CD4-positive, alpha-beta T cell treated with Interferon gamma for 1 hour (primary cell): ENCODE results near the gene CLCN7.

Experiments
- DNase-seq: peaks from one replicate; pipeline ENCODE4 v3.0.0-alpha.2; 2020

CLCN7 gene

DNA sequence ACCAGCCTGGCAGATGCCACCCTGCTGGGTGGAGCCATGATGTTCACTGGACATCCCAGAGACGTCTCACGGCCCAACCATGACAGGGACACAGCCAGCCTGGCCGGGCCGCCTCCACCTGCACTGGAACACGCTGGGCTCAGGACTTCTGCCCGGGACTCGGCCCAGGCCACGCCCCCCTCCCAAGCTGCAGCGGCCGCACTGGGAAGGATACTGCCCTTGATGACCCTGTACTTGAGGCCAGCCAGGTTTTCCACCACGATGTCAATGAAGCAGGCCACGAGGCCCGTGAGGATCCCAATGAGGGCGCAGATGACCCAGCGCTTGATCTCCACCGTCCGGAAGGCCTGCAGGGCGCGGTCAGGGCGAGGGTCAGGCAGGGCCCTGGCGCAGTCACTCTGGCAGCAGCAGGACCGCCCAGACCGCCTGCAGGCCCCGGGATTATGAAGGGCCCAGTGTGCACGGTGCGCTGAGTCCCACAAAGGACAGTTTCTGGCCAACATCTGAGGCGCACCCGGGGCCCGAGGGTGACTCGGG, 14.2 kb downstream of the CLCN7 start:
- DNase-seq, result no peak

GRCh38 chr16:1459967-1460366, 14.9 kb downstream of the CLCN7 start:
- no peak for DNase-seq

DNA sequence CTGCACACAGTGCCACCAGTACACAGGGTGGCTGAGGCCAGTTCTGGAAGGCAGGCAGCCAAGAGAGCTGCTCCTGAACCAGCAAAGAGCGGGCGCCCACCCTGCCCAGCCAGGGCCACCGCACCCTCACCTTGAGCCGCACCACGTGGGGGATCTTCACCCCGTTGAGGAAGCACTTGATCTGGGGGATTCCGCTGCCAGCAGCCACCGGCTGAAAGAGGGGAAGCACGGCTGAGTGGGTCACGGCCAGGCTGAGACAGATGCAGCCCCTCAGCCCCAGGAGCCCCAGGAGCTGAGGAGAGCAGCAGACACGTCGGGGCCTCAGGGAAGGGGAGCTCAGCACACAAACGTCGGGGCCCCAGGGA, 15.9 kb downstream of the CLCN7 start:
- peak; percentile 78 for DNase-seq

DNA sequence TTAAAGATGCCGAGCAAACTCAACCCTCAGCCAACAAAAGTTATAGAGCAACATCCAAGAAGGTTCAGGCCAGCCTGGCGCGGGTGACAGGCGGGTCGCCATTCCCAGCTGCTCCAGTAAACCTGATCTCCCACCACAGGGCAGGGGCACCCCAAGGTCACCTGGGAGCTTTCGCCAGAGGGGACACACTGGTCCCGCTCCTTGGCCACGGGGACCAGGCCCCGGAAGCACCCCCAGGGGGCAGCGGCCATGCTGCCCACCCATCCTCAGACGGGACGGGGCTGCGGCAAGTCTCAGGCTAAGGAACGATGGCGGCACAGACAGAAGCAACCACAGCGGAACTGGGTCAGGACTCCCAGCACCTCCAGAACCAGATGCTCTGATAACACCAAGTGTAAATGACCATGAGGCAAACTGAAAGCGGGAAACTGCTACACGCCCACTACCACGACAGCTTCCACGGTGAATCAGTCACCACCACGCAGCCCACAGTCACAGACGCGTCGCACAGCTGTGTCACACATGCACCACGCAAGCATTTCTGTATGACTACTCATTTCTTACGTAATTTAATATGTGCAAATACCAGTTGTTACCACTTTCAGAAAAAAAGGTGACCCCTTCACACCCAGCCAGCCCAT, 16.4 kb downstream of the CLCN7 start:
- peak; percentile 44 for DNase-seq

GRCh38 chr16:1457489-1458245, 17.2 kb downstream of the CLCN7 start:
- no peak for DNase-seq

DNA sequence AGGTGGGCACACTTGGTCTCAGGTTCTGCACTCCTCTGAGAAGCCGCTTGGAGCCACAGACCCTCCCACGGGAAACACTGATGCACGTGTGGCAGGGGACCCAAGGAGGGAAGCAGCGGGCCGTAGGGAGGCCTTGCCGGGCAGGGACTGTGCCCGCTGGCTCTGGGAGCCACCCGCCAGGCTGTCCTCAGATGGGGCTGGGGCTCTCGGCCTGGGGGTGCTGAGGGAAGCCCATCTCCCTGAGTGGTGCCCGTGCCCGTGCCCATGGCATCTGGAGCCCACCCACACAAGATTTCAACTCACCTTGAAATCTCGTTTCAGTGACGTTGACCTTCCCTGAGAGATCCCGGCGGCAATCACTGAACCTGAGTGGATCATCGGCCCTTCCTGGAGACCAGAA, 17.9 kb downstream of the CLCN7 start:
- DNase-seq, result no peak

- DNase-seq, result no peak
Measured at GRCh38 chr16:1455190-1456171, 19.3 kb downstream of the CLCN7 start.

- no peak for DNase-seq
Measured at GRCh38 chr16:1454561-1454960, 20.3 kb downstream of the CLCN7 start.

GRCh38 chr16:1453316-1453715, 21.5 kb downstream of the CLCN7 start:
- DNase-seq, result no peak

DNA sequence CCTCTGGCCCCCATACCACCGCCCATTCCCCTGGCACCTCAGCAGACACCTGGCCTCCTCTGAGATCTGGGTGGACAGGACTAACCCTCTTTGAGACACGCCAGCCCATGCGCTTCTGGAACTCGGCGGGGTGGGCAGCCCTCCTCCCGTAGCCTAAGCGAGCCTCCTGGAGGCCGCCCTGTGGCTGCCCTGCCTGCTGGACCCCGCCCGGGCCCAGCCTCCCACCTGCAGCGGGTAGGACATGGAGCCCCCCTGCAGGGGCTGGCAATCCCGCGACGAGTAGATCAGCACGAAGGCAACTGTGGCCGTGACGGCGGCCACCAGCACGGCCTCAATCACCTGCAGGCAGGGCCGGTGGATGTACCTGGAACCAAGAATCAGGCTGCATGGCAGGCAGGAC, 22.3 kb downstream of the CLCN7 start:
- no peak for DNase-seq

DNA sequence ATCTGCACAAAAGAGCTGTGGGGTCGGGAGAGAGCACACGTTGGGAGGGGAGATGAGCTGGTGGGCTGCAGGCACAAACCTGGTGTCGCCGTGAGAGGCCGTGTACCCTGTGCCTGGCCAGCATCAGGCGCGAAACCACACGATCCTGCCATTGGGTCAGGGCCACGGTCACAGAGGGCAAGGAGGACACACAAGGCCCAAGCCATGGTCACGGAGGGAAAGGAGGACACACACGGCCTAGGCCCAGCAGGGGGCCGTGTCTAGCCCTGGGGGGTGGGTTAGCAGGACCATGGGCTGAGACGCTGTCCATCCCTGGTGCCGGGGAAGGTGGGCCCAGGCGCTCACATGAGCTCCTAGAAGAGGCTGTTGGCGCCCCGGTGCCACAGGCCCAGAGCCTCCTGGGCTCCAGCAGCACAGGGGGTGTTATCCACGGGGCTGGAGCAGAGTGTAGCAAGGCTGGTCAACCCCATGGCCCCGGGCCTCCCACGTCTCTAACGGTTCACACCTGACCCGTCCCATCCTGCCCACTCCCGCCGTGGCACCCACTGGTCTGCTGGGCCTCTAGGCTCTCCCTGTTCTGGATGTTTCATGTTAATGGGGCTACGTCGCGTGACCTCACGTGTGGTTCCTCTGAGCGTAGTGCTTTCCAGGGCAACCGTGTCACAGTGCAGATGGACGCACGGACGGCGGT, 23.0 kb downstream of the CLCN7 start:
- no peak for DNase-seq

- no peak for DNase-seq
Measured at GRCh38 chr16:1450841-1451240, 24.0 kb downstream of the CLCN7 start.

DNA sequence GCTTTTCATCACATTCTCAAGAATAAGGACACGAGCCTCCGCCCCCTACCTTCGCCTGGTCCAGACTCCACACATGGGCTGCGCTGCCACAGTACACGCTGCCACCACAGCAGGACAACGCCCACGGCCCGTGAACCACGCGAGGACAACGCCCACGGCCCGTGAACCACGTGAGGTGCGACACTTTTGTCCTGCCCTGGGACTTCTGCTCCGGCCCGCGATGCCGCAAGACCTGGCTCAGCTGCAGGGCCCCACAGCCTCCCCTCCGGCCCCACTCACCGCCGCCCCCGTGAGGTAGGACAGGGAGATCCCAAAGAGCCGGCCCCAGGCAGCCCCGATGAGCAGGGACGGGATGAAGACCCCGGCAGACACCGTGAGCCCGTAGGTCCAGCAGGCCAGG, 24.6 kb downstream of the CLCN7 start:
- no peak for DNase-seq

GRCh38 chr16:1449201-1449788, 25.5 kb downstream of the CLCN7 start:
- DNase-seq, result no peak

DNA sequence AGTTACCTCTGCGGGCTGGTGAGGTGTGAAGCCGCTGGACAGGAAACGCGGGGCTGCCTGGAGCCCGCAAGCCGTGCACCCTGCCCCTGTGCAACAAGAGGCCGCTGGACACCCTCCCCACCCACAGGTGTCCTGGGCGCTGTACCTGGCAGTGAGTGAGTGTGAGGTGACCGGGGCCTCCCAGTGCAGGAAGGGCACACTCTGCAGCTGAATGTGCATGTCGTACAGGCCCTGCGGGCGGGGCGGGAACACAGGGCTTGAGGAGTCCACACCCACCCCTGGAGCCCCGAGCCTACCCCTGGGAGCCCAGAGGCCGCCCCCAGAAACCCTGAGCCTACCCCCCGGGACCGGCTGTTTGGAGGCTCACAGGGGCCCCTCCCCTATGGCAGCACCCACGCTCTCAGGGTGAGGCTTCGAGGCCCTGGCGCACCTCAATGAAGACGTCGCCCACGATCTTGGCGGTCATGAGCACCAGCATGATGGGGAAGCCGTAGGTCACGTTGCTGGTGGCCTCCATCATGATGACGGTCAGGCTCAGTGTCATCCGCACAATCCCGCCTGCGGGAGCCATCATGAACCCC, 26.2 kb downstream of the CLCN7 start:
- no peak for DNase-seq

DNA sequence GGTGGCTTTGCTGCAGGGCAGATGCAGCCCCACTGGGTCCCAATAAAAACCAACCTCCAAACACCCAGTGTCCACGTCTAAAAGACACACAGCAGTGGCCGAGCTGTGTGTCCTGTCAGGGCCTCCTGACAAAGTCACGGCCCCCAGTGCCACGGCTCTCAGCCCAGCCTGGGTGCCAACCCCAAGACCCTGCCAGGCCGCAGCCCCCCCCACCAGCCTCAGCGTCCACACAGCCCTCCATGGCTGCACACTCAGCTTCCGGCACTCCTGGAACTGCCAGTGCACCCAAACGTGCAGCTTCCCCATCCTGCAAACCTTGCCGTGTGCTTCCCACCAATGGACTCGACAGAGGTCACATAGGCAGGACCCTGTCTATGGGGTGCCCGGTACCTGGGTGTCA, 26.9 kb downstream of the CLCN7 start:
- no peak for DNase-seq

- DNase-seq, result no peak
Measured at GRCh38 chr16:1446296-1447080, 28.3 kb downstream of the CLCN7 start.

DNA sequence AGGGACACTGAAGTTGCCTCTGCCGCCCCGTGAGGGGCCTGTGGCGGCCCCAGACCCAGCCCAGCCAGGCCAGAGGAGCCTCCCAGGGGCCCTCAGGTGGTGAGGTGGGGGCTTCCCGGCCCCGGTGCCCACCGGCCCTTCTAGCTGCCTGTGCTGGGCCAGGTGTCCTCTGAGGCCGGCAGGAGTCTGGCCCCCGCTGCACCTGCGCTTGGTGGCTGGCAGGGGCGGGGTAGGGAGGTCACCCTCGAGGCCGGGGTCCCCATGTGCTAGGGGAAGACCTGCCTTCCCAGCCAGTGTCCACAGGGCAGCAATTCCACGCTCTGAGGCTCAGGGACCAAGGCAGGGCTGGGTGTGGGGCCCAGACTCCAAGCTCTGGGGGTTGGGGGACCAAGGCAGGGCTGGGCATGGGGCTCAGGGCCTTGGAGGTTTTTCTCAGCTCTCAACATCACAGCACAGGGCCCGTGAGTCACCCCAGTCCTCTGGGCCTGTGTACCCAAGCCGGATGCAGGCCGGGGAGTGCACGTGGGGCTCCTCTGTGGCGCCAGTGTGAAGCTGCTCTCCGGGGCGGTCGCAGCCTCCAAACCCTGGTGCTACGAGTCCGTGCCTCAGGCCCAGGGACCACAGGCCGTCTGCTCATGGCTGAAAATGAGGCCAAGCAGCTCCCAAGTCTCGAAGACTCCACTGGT, 29.2 kb downstream of the CLCN7 start:
- DNase-seq, result no peak

DNA sequence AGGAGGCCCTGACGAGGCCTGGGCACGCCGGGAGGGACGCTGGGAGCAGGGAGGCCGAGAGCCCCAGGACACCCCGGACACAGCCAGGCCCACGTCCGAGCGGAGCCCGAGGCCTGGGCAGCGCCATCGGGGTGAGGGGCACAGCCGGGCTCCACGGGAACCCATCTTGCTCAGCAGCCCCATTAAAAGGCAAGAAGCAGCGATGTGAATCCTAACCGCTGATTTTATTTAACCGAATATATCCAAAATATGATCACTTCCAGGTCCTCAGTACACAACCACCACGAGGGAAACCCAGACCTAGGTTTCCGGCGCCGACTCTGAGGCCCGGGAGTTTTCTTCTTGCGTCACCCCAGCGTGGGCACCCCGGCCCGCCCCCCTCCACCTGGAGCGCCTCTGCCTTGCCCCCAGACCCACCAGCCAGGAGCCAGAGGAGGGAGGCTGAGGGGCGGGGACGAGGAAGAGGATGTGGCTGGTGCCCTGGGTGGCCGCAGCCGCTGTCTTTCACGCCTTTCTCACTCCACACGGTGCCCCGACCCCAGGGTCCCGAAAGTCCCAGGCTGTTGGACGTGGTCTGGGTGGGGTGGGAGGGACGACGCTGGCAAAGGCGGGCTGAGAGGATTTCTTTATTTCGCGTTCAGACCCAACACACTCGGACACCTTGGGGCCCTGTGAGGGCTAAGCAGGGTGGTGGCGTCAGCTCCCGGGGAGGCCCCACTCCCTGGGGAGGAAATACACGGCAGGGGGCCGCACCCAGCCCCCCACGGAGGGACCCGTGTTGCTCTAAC, 29.9 kb downstream of the CLCN7 start:
- DNase-seq, result peak; percentile 30
